Measurements from ENCODE around the gene MCAT.

The MCAT gene

GRCh38 chr22:43129426-43130425, 13.5 kb downstream of the MCAT start:
- CTCF ChIA-PET: interaction anchor here (1.0 kb wide), 1 partner anchor 11 kb away, joined by 4 read pairs; no protein-coding TSS in a partner anchor
- POLR2A ChIA-PET: interaction anchor here (0.7 kb wide), 1 partner anchor 357 kb away, joined by 5 read pairs; no protein-coding TSS in a partner anchor
- no peak for TF ChIP-seq CTCF (IDR thresholded peaks at IDR 0.05; ENCODE audit: control extremely low read depth, extremely low read depth, low read depth, missing control alignments)
- DNase-seq (ENCODE audit: extremely low spot score): no peak

- peak; percentile 59 for DNase-seq (ENCODE audit: extremely low spot score)
- CTCF ChIA-PET: no interaction called here
- POLR2A ChIA-PET: no interaction called here
- TF ChIP-seq CTCF (IDR thresholded peaks at IDR 0.05; ENCODE audit: control extremely low read depth, extremely low read depth, low read depth, missing control alignments): no peak
Observed at GRCh38 chr22:43128928-43129424, 14.2 kb downstream of the MCAT start.

- ChIA-PET CTCF (no interaction called here), POLR2A (no interaction called here)
- no peak for TF ChIP-seq CTCF (IDR thresholded peaks at IDR 0.05; ENCODE audit: control extremely low read depth, extremely low read depth, low read depth, missing control alignments)
- no peak for DNase-seq (ENCODE audit: extremely low spot score)
Observed at GRCh38 chr22:43128116-43128515, 15.1 kb downstream of the MCAT start.

GRCh38 chr22:43127166-43127908, 15.9 kb downstream of the MCAT start:
- no peak for DNase-seq (ENCODE audit: extremely low spot score)
- TF ChIP-seq CTCF (IDR thresholded peaks at IDR 0.05; ENCODE audit: control extremely low read depth, extremely low read depth, low read depth, missing control alignments): no peak
- POLR2A ChIA-PET: no interaction called here
- CTCF ChIA-PET: interaction anchor here (1.6 kb wide), 1 partner anchor 8 kb away, joined by 5 read pairs; no protein-coding TSS in a partner anchor

GRCh38 chr22:43126501-43127165, 16.6 kb downstream of the MCAT start:
- POLR2A ChIA-PET: interaction anchor here (0.6 kb wide), 1 partner anchor 1213 kb away, joined by 3 read pairs; no protein-coding TSS in a partner anchor
- no peak for TF ChIP-seq CTCF (IDR thresholded peaks at IDR 0.05; ENCODE audit: control extremely low read depth, extremely low read depth, low read depth, missing control alignments)
- CTCF ChIA-PET: interaction anchor here (0.9 to 1.6 kb wide), 2 partner anchors 9 to 10 kb away, joined by 5 read pairs; no protein-coding TSS in a partner anchor
- DNase-seq (ENCODE audit: extremely low spot score): peak; percentile 50
